Neural cell (in vitro differentiated cells): ENCODE data around the gene ADAMTS8. TPM values are rescaled to one million over a fixed set of nuclear protein-coding genes. Genes with fewer than 3 reads are reported as not detected.

Source experiments
- H2AFZ ChIP-seq: fragments of 200-600, 300-800 bp; sonication (generic), shearing (Covaris generic); 2 replicates; pipeline ENCODE4 v1.6.0; 2014; ENCODE audit warnings: low read depth, mild to moderate bottlenecking, antibody characterized with exemption, low read length, moderate library complexity
- H3F3A ChIP-seq: fragments of 200-600 bp; shearing (Covaris generic); 2 replicates; pipeline ENCODE4 v1.6.1; 2016; ENCODE audit warnings: mild to moderate bottlenecking, moderate library complexity, mixed read lengths, antibody characterized with exemption, low read length; ENCODE audit not compliant: insufficient read depth, poor library complexity, severe bottlenecking
- H3K27ac ChIP-seq: fragments of 200-600, 300-800 bp; sonication (generic), shearing (Covaris generic); 2 replicates; pipeline ENCODE4 v1.5.1; 2014; ENCODE audit warnings: mild to moderate bottlenecking, low read length, moderate library complexity
- H3K27me3 ChIP-seq: fragments of 300-800, 200-600 bp; sonication (generic), shearing (Covaris generic); 2 replicates; pipeline ENCODE4 v1.6.0; 2014; ENCODE audit warnings: mild to moderate bottlenecking, low read depth, low read length, moderate library complexity; ENCODE audit not compliant: insufficient read depth
- H3K36me3 ChIP-seq: fragments of 300-800, 200-600 bp; sonication (generic), shearing (Covaris generic); 2 replicates; pipeline ENCODE4 v1.5.1; 2014; ENCODE audit warnings: mild to moderate bottlenecking, antibody characterized with exemption, low read length, moderate library complexity; ENCODE audit not compliant: insufficient read depth
- H3K4me2 ChIP-seq: fragments of 300-800, 200-600 bp; sonication (generic), shearing (Covaris generic); 2 replicates; pipeline ENCODE4 v1.6.0; 2014; ENCODE audit warnings: mild to moderate bottlenecking, low read length
- H3K4me3 ChIP-seq: fragments of 300-800, 200-600 bp; sonication (generic), shearing (Covaris generic); 2 replicates; pipeline ENCODE4 v1.5.1; 2014; ENCODE audit warnings: mild to moderate bottlenecking, low read length, moderate library complexity
- H3K79me2 ChIP-seq: fragments of 200-600 bp; shearing (Covaris generic); replicated peaks from 2 replicates; pipeline ENCODE4 v1.6.0; 2014; ENCODE audit warnings: mild to moderate bottlenecking, low read length, moderate library complexity; ENCODE audit not compliant: insufficient read depth
- H3K9ac ChIP-seq: fragments of 300-800, 200-600 bp; sonication (generic), shearing (Covaris generic); 2 replicates; pipeline ENCODE4 v1.6.1; 2016; ENCODE audit warnings: mild to moderate bottlenecking, low read length, mixed read lengths
- H3K9me2 ChIP-seq: fragments of 200-600 bp; shearing (Covaris generic); 2 replicates; pipeline ENCODE4 v1.6.1; 2016; ENCODE audit warnings: mild to moderate bottlenecking, low read length, mixed read lengths; ENCODE audit not compliant: insufficient read depth
- H3K9me3 ChIP-seq: fragments of 200-600, 300-800 bp; sonication (generic), shearing (Covaris generic); 2 replicates; pipeline ENCODE4 v1.6.1; 2016; ENCODE audit warnings: mild to moderate bottlenecking, mixed run types, low read length, moderate library complexity, mixed read lengths
- H4K20me1 ChIP-seq: fragments of 200-600 bp; shearing (Covaris generic); 2 replicates; pipeline ENCODE4 v1.6.1; 2016; ENCODE audit warnings: mild to moderate bottlenecking, mixed run types; ENCODE audit not compliant: insufficient read depth
- CTCF ChIP-seq: fragments of 450-650 bp; IDR thresholded peaks from 2 replicates; pipeline ENCODE4 v1.5.1; 2014; ENCODE audit warnings: antibody characterized with exemption, mild to moderate bottlenecking, moderate library complexity; ENCODE audit not compliant: poor library complexity, severe bottlenecking
- EP300 ChIP-seq: fragments of 450-650 bp; conservative IDR thresholded peaks from 2 replicates; pipeline ENCODE4 v1.6.1; 2014; ENCODE audit warnings: antibody characterized with exemption, mild to moderate bottlenecking, moderate library complexity; ENCODE audit not compliant: poor library complexity, severe bottlenecking
- EZH2 ChIP-seq: fragments of 200-600, 300-800 bp; shearing (Covaris generic), sonication (generic); IDR thresholded peaks from 2 replicates; pipeline ENCODE4 v1.6.1; 2014; ENCODE audit warnings: antibody characterized with exemption, low read length, borderline replicate concordance, mild to moderate bottlenecking; ENCODE audit not compliant: insufficient read depth, poor library complexity, severe bottlenecking
- MXI1 ChIP-seq: fragments of 450-650 bp; conservative IDR thresholded peaks from 2 replicates; pipeline ENCODE4 v1.6.1; 2014; ENCODE audit warnings: antibody characterized with exemption, mild to moderate bottlenecking; ENCODE audit not compliant: poor library complexity, severe bottlenecking
- POLR2AphosphoS5 ChIP-seq: IDR thresholded peaks from 2 replicates; pipeline ENCODE4 v1.6.1; 2012
- RAD21 ChIP-seq: fragments of 450-650 bp; conservative IDR thresholded peaks from 2 replicates; pipeline ENCODE4 v1.6.1; 2014; ENCODE audit warnings: antibody characterized with exemption, mild to moderate bottlenecking, moderate library complexity
- REST ChIP-seq: IDR thresholded peaks from 2 replicates; pipeline ENCODE4 v1.6.1; 2012; ENCODE audit warnings: borderline replicate concordance
- SMC3 ChIP-seq: fragments of 450-650 bp; conservative IDR thresholded peaks from 2 replicates; pipeline ENCODE4 v1.6.1; 2014; ENCODE audit warnings: antibody characterized with exemption, mild to moderate bottlenecking, moderate library complexity; ENCODE audit not compliant: poor library complexity
- TAF1 ChIP-seq: IDR thresholded peaks from 2 replicates; pipeline ENCODE4 v1.6.1; 2012; ENCODE audit warnings: low read depth
- polyA plus RNA-seq: library from polyadenylated mRNA; depleted of rRNA; stranded (reverse); fragments of >200 nt; gene quantifications from 2 replicates; pipeline ENCODE4 v1.2.3, GENCODE V29; 2014

The ADAMTS8 gene
- polyA plus RNA-seq, 1 donor from 2014 or later, result 0.94 TPM

GRCh38 chr11:130436171-130436570 is 7.8 kb upstream of the ADAMTS8 start:
- Histone ChIP-seq H3K27me3 (no peaks in the 10 kb centered on the region), H3K79me2 (no peaks in the 10 kb centered on the region), H2AFZ (no peak overlapping the region), H3K36me3 (no peaks in the 10 kb centered on the region), H4K20me1 (no peaks in the 10 kb centered on the region), H3K9ac (no peak overlapping the region), H3K9me3 (no peaks in the 10 kb centered on the region), H3K4me3 (no peak overlapping the region), H3K9me2 (no peaks in the 10 kb centered on the region), H3F3A (no peaks in the 10 kb centered on the region), H3K4me2 (no peak overlapping the region), H3K27ac (no peak overlapping the region)
- TF ChIP-seq SMC3 (no peak), MXI1 (no peak), RAD21 (no peak)

GRCh38 chr11:130435671-130436070 is 7.3 kb upstream of the ADAMTS8 start:
- Histone ChIP-seq H4K20me1 (no peaks in the 10 kb centered on the region), H3K27me3 (peaks cover 3% of the 10 kb centered on the region), H3K36me3 (no peaks in the 10 kb centered on the region), H2AFZ (no peak overlapping the region), H3K9ac (no peak overlapping the region), H3K9me3 (no peaks in the 10 kb centered on the region), H3K9me2 (no peaks in the 10 kb centered on the region), H3K79me2 (no peaks in the 10 kb centered on the region), H3K4me2 (no peak overlapping the region), H3F3A (no peaks in the 10 kb centered on the region), H3K27ac (no peak overlapping the region), H3K4me3 (no peak overlapping the region)
- TF ChIP-seq REST (no peak), SMC3 (no peak), TAF1 (no peak), EP300 (no peak), MXI1 (no peak), EZH2 (no peak), RAD21 (no peak), CTCF (no peak), POLR2AphosphoS5 (no peak)
